GM23338 (cell line): ENCODE results near the gene ETV6. TPM values are rescaled to one million over a fixed set of nuclear protein-coding genes. Genes with fewer than 3 reads are reported as not detected.

Experiments
- ATAC-seq: fragments of 200-7000 bp; cut with Tn5 transposase; 3 replicates; pipeline ENCODE4 v1.9.1; 2020
- DNase-seq: peaks from one replicate; pipeline ENCODE4 v3.0.0-alpha.2; 2015; ENCODE audit warnings: low spot score
- H2AFZ ChIP-seq: fragments of 200-600 bp; sonication (generic); 2 replicates; pipeline ENCODE4 v1.8.0; 2016; ENCODE audit warnings: antibody characterized with exemption, mild to moderate bottlenecking, moderate library complexity
- H3F3A ChIP-seq: fragments of 200-600 bp; sonication (generic); replicated peaks from 2 replicates; pipeline ENCODE4 v1.8.0; 2017; ENCODE audit warnings: antibody characterized with exemption, mixed run types, low read depth
- H3K27ac ChIP-seq: fragments of 200-600 bp; sonication (generic); 2 replicates; pipeline ENCODE4 v1.6.1; 2016; ENCODE audit warnings: low read depth
- H3K27me3 ChIP-seq: fragments of 200-600 bp; sonication (generic); 2 replicates; pipeline ENCODE4 v1.8.0; 2016; ENCODE audit warnings: mild to moderate bottlenecking, mixed run types, moderate library complexity; ENCODE audit not compliant: insufficient read depth
- H3K36me3 ChIP-seq: fragments of 200-600 bp; sonication (generic); 2 replicates; pipeline ENCODE4 v1.8.0; 2016; ENCODE audit warnings: mild to moderate bottlenecking; ENCODE audit not compliant: insufficient read depth
- H3K4me1 ChIP-seq: fragments of 200-600 bp; sonication (generic); 2 replicates; pipeline ENCODE4 v1.8.0; 2016; ENCODE audit warnings: mild to moderate bottlenecking, moderate library complexity; ENCODE audit not compliant: insufficient read depth
- H3K4me2 ChIP-seq: fragments of 200-600 bp; sonication (generic); 2 replicates; pipeline ENCODE4 v1.7.1; 2017; ENCODE audit warnings: mixed run types
- H3K4me3 ChIP-seq: fragments of 200-600 bp; sonication (generic); 2 replicates; pipeline ENCODE4 v1.6.1; 2016; ENCODE audit warnings: mixed run types
- H3K79me2 ChIP-seq: fragments of 200-600 bp; sonication (generic); replicated peaks from 2 replicates; pipeline ENCODE4 v1.8.0; 2017; ENCODE audit warnings: mild to moderate bottlenecking; ENCODE audit not compliant: insufficient read depth
- H3K9me2 ChIP-seq: fragments of 200-600 bp; sonication (generic); 2 replicates; pipeline ENCODE4 v1.8.0; 2017; ENCODE audit not compliant: insufficient read depth
- H4K20me1 ChIP-seq: fragments of 200-600 bp; sonication (generic); replicated peaks from 2 replicates; pipeline ENCODE4 v1.8.0; 2017; ENCODE audit warnings: mild to moderate bottlenecking; ENCODE audit not compliant: insufficient read depth
- H3K27ac Mint-ChIP-seq: 2 replicates; pipeline ENCODE4 v1.8.0; 2020; ENCODE audit warnings: inconsistent platforms, mild to moderate bottlenecking, moderate library complexity, mixed read lengths
- H3K27me3 Mint-ChIP-seq: 3 replicates; pipeline ENCODE4 v1.8.0; 2022; ENCODE audit warnings: low read depth, mild to moderate bottlenecking, moderate library complexity, mixed read lengths, inconsistent platforms; ENCODE audit not compliant: insufficient read depth, poor library complexity
- H3K36me3 Mint-ChIP-seq: 3 replicates; pipeline ENCODE4 v1.8.0; 2021; ENCODE audit warnings: low read depth, mild to moderate bottlenecking, inconsistent platforms, moderate library complexity, mixed read lengths
- H3K4me1 Mint-ChIP-seq: 3 replicates; pipeline ENCODE4 v1.8.0; 2020; ENCODE audit warnings: mild to moderate bottlenecking, inconsistent platforms, mixed read lengths
- H3K4me3 Mint-ChIP-seq: 3 replicates; pipeline ENCODE4 v1.8.0; 2021; ENCODE audit warnings: moderate library complexity, mild to moderate bottlenecking, inconsistent platforms, mixed read lengths
- H3K9me3 Mint-ChIP-seq: 3 replicates; pipeline ENCODE4 v1.8.0; 2020; ENCODE audit warnings: moderate library complexity, mild to moderate bottlenecking, inconsistent platforms, mixed read lengths
- NANOG ChIP-seq: IDR thresholded peaks from 2 replicates; pipeline ENCODE4 v1.6.1; 2016; ENCODE audit warnings: antibody characterized with exemption, borderline replicate concordance
- POLR2AphosphoS5 ChIP-seq: IDR thresholded peaks from 2 replicates; pipeline ENCODE4 v1.6.1; 2016; ENCODE audit warnings: antibody characterized with exemption, low read depth
- STAT1 ChIP-seq: IDR thresholded peaks from one replicate; pipeline ENCODE4 v1.6.1; 2016; ENCODE audit warnings: antibody characterized with exemption; ENCODE audit not compliant: unreplicated experiment
- ZNF114 ChIP-seq: fragments of 250-450 bp; sonication (Bioruptor Pico); IDR thresholded peaks from 2 replicates; pipeline ENCODE4 v1.5.0; 2020; ENCODE audit warnings: mild to moderate bottlenecking, moderate library complexity
- ZNF331 ChIP-seq: fragments of 250-450 bp; sonication (Bioruptor Pico); IDR thresholded peaks from 2 replicates; pipeline ENCODE4 v1.5.0; 2020; ENCODE audit warnings: low read depth, mild to moderate bottlenecking, moderate library complexity
- ZNF462 ChIP-seq: fragments of 250-450 bp; sonication (Bioruptor Pico); IDR thresholded peaks from 2 replicates; pipeline ENCODE4 v1.5.0; 2020; ENCODE audit warnings: mild to moderate bottlenecking, moderate library complexity
- polyA plus RNA-seq: library from polyadenylated mRNA; unstranded; fragments of >200 nt; fragmentation: Nextera tagmentation; extraction: Ambion mirVana; gene quantifications from 2 replicates; pipeline ENCODE4 v1.2.1, GENCODE V29; 2016
- total RNA-seq: library from RNA; depleted of rRNA; stranded (reverse); fragments of >200 nt; shearing (Covaris generic); gene quantifications from 2 replicates; pipeline ENCODE4 v1.2.3, GENCODE V29; 2014

The ETV6 gene
- total and polyA plus RNA-seq, 2 experiments from 2014 or later, result 7.5 to 15.1 TPM

GRCh38 chr12:11669348-11669747 lies 19.9 kb downstream of the ETV6 start:
- Histone ChIP-seq H3K79me2 (peaks cover 69% of the 10 kb centered on the region), H3K9me2 (no peaks in the 10 kb centered on the region), H3K4me1 (peaks cover 36% of the 10 kb centered on the region), H2AFZ (no peak overlapping the region), H3K4me2 (peak overlapping the region; percentile 20; the same call in 1 of the 2 replicates), H3K36me3 (no peaks in the 10 kb centered on the region), H3K4me3 (no peak overlapping the region), H3K27ac (no peak overlapping the region), H3K27me3 (no peaks in the 10 kb centered on the region), H4K20me1 (no peaks in the 10 kb centered on the region; the same call in none of the 2 replicates), H3F3A (no peaks in the 10 kb centered on the region)
- no peak for TF ChIP-seq STAT1
- TF ChIP-seq NANOG, result no peak
- TF ChIP-seq ZNF331 (CRISPR knock-in tag), result no peak
- TF ChIP-seq POLR2AphosphoS5, result no peak
- no peak for TF ChIP-seq ZNF462 (CRISPR knock-in tag)
- no peak for TF ChIP-seq ZNF114 (CRISPR knock-in tag)
- no peak overlapping the region for H3K4me3 Mint-ChIP-seq
- no peaks in the 10 kb centered on the region for H3K9me3 Mint-ChIP-seq
- H3K4me1 Mint-ChIP-seq, result peaks cover 65% of the 10 kb centered on the region
- H3K27me3 Mint-ChIP-seq, result peaks cover 9% of the 10 kb centered on the region
- no peak overlapping the region for H3K27ac Mint-ChIP-seq
- DNase-seq (peak; percentile 39), ATAC-seq (peak; percentile 42; the same call in 2 of the 3 replicates)
- peaks cover 5% of the 10 kb centered on the region; the same call in 1 of the 3 replicates for H3K36me3 Mint-ChIP-seq
